ENCODE measurements around the gene ZNF524.

The ZNF524 gene

GRCh38 chr19:55602104-55603001, 2.3 kb downstream of the ZNF524 start:
- no peak for DNase-seq (ENCODE audit: low read depth)

- no peak for DNase-seq (ENCODE audit: low read depth)
Observed at GRCh38 chr19:55603115-55603514, 3.0 kb downstream of the ZNF524 start.

- no peak for DNase-seq (ENCODE audit: low read depth)
Observed at GRCh38 chr19:55603581-55604292, 3.6 kb downstream of the ZNF524 start.

- DNase-seq (ENCODE audit: low read depth), result peak; percentile 97
Observed at GRCh38 chr19:55605207-55605636, 5.1 kb downstream of the ZNF524 start.

GRCh38 chr19:55605637-55606470, 5.8 kb downstream of the ZNF524 start, which contains the start of gene ZNF865:
ZNF865 (plus strand) TSS chr19:55605647; CDS start chr19:55613619, 7,972 bp downstream.
- DNase-seq (ENCODE audit: low read depth), result peak; percentile 53

- DNase-seq (ENCODE audit: low read depth), result no peak
Observed at GRCh38 chr19:55606471-55606787, 6.3 kb downstream of the ZNF524 start.

- no peak for DNase-seq (ENCODE audit: low read depth)
Observed at GRCh38 chr19:55606817-55607216, 6.7 kb downstream of the ZNF524 start.

- DNase-seq (ENCODE audit: low read depth), result no peak
Observed at GRCh38 chr19:55609326-55609725, 9.2 kb downstream of the ZNF524 start.

- DNase-seq (ENCODE audit: low read depth), result no peak
Observed at GRCh38 chr19:55611300-55611982, 11.4 kb downstream of the ZNF524 start.

- no peak for DNase-seq (ENCODE audit: low read depth)
Observed at GRCh38 chr19:55611983-55612645, 12.0 kb downstream of the ZNF524 start.

- DNase-seq (ENCODE audit: low read depth), result no peak
Observed at GRCh38 chr19:55613396-55613795, 13.3 kb downstream of the ZNF524 start.

- DNase-seq (ENCODE audit: low read depth), result no peak
Observed at GRCh38 chr19:55613930-55614710, 14.0 kb downstream of the ZNF524 start.

- DNase-seq (ENCODE audit: low read depth), result no peak
Observed at GRCh38 chr19:55614711-55615542, 14.8 kb downstream of the ZNF524 start.

GRCh38 chr19:55615543-55616394, 15.7 kb downstream of the ZNF524 start:
- no peak for DNase-seq (ENCODE audit: low read depth)

- DNase-seq (ENCODE audit: low read depth), result no peak
Observed at GRCh38 chr19:55616395-55616875, 16.3 kb downstream of the ZNF524 start.

- no peak for DNase-seq (ENCODE audit: low read depth)
Observed at GRCh38 chr19:55617426-55617825, 17.3 kb downstream of the ZNF524 start.

GRCh38 chr19:55618426-55618825, 18.3 kb downstream of the ZNF524 start:
- DNase-seq (ENCODE audit: low read depth), result no peak

- no peak for DNase-seq (ENCODE audit: low read depth)
Observed at GRCh38 chr19:55619286-55619685, 19.2 kb downstream of the ZNF524 start.
